ENCODE data around the gene WWOX.

WWOX gene

GRCh38 chr16:79067600-79067999 lies 968.1 kb downstream of the WWOX start:
- H3K4me3 ChIP-seq (ENCODE audit: low read depth, low read length): no peak overlapping the region

GRCh38 chr16:79069121-79069520 lies 969.7 kb downstream of the WWOX start:
- H3K4me3 ChIP-seq (ENCODE audit: low read depth, low read length): no peak overlapping the region

GRCh38 chr16:79069633-79070032 lies 970.2 kb downstream of the WWOX start:
- H3K4me3 ChIP-seq (ENCODE audit: low read depth, low read length): no peak overlapping the region

DNA sequence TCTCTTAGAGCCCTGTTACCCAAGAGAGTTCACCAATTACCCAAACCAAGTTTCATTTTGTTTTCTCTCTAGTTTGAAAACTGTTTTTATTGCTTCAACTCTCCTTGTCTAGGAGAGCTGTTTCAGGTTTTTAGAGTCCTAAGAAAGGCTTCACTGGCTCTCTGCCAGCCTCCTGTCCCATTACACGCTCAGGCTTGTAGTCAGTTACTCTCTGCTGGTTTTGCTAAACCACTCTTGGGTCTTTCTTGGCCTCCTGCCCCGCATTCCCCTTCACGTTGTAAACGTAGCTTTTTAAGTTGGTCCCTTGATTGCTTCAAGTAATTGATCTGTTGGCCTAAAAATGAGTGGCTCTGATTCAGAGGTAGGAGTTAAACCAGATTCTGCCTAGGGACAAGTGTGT lies 972.0 kb downstream of the WWOX start:
- H3K4me3 ChIP-seq (ENCODE audit: low read depth, low read length): no peak overlapping the region

GRCh38 chr16:79072517-79072916 lies 973.1 kb downstream of the WWOX start:
- H3K4me3 ChIP-seq (ENCODE audit: low read depth, low read length): no peak overlapping the region

DNA sequence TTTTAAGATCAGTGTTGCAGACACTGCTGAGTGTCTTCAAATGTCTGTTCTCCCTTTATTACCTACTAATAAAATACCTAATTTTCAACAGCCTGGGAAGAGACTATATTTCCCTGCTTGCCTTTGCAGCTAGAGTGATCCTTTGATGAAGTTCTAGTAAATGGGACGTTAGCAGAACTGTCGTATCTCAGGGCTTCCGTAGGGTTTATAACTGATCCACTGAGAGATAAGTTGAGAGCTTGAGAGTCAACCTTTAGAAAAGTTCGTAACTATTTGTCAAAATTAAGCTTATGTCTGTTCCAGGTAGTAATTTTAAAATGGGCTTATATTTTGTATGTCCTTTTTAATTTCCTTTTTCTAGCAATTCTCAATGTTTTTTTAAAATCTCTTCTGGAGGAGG lies 974.1 kb downstream of the WWOX start:
- H3K4me3 ChIP-seq (ENCODE audit: low read depth, low read length): no peak overlapping the region

DNA sequence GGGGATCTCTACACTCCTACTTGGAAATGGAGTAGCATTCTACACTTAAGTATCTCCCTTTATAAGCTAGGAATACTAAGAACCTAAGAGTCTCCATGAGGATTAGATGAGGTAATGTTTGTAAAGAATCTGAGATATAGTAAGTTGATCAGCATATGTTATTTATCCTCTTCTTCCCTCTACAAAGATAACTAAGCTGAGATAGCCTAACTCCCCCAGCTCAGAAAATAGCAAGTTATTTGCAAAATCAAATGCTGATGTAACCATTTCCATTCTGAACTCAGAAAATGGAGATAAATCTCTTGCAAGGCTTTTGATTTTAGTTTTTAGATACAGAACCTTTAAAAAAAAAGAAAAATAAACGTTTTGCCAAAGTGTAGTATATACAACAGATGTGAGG lies 975.1 kb downstream of the WWOX start:
- H3K4me3 ChIP-seq (ENCODE audit: low read depth, low read length): no peak overlapping the region

DNA sequence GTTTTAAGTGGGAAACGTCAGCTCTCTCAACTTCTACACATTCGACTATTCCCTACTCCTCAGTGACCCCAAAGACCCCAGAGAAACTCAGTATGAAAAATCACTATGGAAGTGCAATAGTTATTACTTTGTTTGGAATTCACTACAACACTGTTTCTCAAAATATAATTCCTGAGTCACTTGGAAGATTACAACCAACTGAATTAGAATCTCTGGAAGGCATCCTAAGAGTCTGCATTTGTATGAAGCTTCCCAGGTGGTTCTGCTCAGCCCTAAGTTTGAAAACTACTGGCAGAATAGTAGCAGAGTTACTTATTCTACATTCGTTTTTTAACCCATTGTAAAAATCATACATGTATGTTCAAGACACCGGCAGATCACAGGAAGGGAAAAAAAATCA lies 975.5 kb downstream of the WWOX start:
- H3K4me3 ChIP-seq (ENCODE audit: low read depth, low read length): no peak overlapping the region

DNA sequence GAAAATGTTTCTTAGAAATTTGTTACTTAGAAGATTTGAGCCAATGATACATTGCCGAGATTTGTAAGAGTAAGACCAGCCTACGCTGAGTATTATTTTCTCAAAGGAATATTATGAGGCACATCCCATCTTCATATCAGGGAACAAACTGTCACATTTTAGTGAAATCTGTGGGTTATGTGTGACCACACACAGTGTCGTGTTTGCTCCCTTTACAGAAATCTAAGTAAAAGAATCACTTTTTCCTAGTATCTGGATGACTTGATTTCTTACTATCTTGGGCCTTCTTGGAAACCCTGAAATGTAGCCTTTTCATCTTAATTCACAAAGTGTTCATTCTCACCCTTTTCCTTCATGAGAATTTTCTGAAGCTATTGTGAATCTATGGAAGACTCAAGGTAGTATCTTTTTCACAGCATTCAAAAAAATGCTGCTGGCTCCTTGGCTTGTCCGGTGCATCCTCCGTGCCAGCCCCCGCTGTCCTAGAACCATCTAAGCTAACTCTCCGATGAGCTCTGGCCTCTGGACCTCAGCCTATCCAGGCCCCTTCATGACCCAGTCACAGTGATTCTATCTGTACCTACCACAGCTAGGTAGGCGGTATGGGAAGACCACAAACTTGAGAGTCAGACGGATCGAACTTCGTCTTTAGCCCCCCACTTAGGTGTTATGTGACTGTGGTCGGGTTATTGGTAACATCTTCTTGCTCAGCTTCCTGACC lies 976.8 kb downstream of the WWOX start:
- H3K4me3 ChIP-seq (ENCODE audit: low read depth, low read length): no peak overlapping the region

DNA sequence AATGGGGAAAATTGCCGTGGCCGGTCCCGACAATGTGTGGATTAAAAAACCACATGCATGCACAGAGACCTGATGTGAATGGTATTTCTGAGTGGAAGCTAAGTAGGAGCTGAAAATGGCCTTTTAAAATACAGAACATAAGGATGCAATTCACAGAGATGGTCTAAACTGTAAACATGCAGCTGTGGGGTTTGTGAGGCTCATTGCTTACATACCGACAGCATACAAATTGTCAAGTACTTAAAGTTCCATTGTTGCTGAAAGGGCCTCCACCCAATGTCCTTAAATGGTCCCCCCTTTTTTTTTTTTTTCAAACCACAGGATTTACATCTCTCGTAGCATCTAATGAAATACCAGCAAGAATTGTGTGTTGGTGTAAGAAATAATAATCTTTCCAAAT lies 977.9 kb downstream of the WWOX start:
- no peak overlapping the region for H3K4me3 ChIP-seq (ENCODE audit: low read depth, low read length)

DNA sequence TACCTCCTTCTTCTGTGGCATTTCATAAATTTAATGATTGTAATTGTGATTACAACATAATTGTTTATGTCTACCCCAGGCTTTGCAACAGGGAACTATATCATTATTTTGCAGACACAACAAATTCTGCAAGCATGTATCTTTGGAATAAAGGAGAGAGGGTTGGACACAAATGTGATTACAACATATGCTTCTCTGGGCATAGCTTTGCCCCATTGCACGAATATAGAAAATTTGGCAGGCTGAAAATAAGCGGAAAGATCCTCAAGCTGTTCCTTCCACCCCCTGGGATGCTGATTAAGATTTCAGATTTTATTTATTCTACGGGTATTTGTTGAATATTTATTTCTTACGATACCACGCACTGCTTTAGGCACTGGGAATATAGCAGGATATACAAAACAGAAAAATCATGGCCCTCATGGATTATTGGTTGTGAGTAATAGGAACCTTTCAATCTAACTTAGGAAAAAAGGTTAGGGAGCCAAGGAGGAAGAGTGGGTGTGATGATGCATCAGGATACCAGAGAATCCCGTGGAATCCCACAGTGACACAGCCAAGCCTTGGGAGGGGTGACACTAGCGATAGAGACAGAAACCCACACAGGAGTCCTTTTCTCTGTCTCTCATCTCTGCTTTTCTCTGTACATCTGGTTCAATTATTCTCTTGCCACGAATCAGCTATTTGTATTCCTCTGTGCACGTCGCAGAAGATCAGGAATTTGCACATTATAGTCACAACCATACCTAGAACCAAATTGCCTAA lies 980.4 kb downstream of the WWOX start:
- no peak overlapping the region for H3K4me3 ChIP-seq (ENCODE audit: low read depth, low read length)

DNA sequence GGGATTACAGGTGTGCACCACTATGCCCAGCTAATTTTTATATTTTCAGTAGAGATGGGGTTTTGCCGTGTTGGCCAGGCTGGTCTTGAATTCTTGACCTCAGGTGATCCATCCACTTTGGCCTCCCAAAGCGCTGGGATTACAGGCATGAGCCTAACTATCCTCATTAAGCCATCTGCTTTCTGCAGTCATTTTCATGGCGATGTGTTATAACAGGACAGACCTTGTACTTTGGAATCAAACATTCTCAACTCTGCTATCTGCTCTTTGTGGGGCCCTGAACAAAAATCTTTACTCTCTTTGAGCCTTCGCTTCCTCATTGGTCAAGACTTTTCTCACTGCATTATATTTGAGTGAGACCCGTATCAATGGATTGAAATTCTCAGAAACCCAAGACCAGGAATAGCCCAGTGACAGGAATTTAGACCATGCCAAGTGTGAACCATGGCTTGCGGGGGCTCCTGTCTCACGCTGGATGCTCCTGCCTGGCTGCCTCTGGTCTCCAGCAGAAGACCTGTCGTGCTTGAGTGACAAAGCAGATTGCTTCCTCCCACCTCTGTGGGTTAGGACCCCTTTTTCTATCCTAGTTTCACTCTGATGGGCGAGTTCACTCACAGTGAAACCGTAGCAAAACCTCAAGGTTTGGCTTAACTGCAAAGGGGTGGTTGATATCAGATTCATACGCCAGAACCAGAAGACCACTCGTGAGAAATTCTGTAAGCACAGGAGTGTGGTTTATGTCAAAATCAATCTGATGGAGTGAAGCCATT lies 982.0 kb downstream of the WWOX start:
- H3K4me3 ChIP-seq (ENCODE audit: low read depth, low read length): no peak overlapping the region

DNA sequence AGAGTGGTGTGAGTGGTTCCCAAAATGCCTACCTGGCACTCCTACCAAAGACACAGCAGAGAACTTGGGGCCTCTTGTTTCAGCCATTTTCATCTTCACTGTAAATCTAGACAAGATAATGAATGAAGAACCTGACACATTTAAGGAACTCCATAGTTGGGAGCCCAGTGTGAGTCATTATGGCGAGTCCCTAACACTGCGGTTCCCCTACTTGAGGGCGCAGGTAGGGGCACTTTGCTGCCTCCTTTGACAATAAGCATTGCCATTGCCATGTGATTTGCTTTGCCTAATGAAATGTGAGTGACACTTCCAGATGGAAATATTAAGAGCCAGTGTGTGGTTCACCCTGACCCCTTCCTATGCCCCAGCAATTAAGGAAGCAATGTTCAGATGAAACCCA lies 983.5 kb downstream of the WWOX start:
- H3K4me3 ChIP-seq (ENCODE audit: low read depth, low read length): no peak overlapping the region

- no peak overlapping the region for H3K4me3 ChIP-seq (ENCODE audit: low read depth, low read length)
These were observed 984.2 kb downstream of the WWOX start for GRCh38 chr16:79083508-79084299.

DNA sequence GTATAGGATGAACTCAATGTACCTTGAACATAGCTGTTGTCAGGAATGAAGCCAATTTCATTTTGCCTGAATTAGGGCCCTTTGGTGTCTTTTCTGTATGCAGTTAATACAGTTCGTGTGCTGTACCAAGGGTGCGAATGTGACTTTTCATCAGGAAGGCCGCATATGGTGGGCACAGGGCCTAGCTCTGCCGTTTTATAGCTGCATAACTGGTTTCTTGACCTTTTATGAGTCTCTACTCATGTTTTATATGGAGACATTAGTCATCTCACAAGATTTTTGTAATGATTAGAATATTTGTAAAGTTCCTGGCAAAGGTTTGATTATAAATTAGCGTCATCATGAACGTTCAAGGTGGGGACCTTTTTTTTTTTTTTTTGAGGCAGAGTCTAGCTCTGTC lies 989.5 kb downstream of the WWOX start:
- no peak overlapping the region for H3K4me3 ChIP-seq (ENCODE audit: low read depth, low read length)

DNA sequence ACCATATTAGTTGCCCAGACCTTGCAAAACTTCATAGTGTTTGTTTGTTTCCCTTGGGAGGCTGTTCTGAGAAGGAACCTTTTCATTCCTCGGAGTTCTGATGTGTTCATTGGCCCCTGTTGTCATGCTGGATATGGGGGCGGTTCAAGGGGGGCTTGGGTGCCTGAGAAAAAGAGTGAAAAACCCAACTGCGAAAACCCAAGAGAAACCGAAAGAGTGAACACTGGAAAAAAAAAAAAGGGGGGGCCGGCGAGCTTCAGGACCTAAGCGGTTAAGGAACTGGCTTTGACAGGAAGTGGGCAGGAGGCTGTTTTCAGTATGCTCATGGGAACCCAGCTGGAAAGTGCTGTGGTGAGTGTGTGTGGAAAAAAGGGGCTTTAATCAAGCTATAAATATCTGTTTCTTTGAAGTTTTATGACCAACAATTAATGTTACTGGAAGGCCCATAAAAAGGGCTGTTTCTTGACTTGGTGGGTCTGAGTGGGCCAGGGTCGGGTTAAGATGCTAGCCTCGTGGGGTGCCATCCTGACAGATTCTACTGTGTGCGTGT lies 990.4 kb downstream of the WWOX start:
- H3K4me3 ChIP-seq (ENCODE audit: low read depth, low read length): no peak overlapping the region

- H3K4me3 ChIP-seq (ENCODE audit: low read depth, low read length): no peak overlapping the region
These were observed 991.5 kb downstream of the WWOX start for GRCh38 chr16:79090966-79091365.

GRCh38 chr16:79092846-79093245 lies 993.4 kb downstream of the WWOX start:
- no peak overlapping the region for H3K4me3 ChIP-seq (ENCODE audit: low read depth, low read length)

DNA sequence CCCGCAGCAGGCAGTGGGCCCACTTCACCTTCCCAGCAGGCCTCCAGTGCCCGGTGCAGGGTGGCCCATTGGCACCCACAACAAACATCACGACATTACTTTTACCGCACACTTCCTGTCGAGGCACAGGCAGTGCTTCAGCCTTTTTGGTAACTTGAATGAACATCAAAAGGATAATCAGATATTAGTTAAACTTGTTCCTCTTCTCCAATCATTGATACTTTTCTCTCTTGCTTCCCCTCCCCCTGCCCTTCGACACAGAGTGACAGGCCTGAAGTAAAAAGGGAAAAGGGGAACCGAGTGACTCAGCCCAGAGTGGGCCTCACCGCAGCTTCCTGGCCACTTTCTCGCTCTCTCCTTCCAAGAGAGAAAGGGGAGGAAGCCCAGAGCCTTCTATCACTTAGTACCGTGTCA lies 994.1 kb downstream of the WWOX start:
- H3K4me3 ChIP-seq (ENCODE audit: low read depth, low read length): no peak overlapping the region

- H3K4me3 ChIP-seq (ENCODE audit: low read depth, low read length): no peak overlapping the region
These were observed 996.8 kb downstream of the WWOX start for GRCh38 chr16:79096246-79096645.

GRCh38 chr16:79097166-79097565 lies 997.7 kb downstream of the WWOX start:
- no peak overlapping the region for H3K4me3 ChIP-seq (ENCODE audit: low read depth, low read length)
